GM12878 (cell line): ENCODE results near the gene IFNA21. TPM values are rescaled to one million over a fixed set of nuclear protein-coding genes. Genes with fewer than 3 reads are reported as not detected.
"Not testable (repeated sequence)": the region's sequence is repeated elsewhere in the genome, so short reads cannot be mapped to it uniquely, and the experiment has no call there.

ENCODE experiments used
- ATAC-seq: fragments of 200-7000 bp; cut with Tn5 transposase; 3 replicates; pipeline ENCODE4 v1.9.1; 2020; ENCODE audit warnings: mild to moderate bottlenecking, moderate library complexity
- Bru-seq: library from RNA; stranded (reverse); fragments of 400-500 nt; gene quantifications from one replicate; lab custom pipeline; 2021; lab: Mats Ljungman, UMichigan
- BruChase-seq, 2 experiments: library from RNA; stranded (reverse); fragments of 400-500 nt; gene quantifications; one replicate each; lab custom pipeline; 2021; lab: Mats Ljungman, UMichigan
- BruUV-seq: library from RNA; stranded (reverse); fragments of 400-500 nt; replicated peaks from 2 replicates; lab custom pipeline; 2021; lab: Mats Ljungman, UMichigan
- CTCF ChIA-PET: fragments of 300-600 bp; sonication (Branson Sonifier 250); formaldehyde crosslinking; extraction: SDS; loops from one replicate; lab custom pipeline; 2021; ENCODE audit warnings: inconsistent platforms; lab: Yijun Ruan, JAX
- POLR2A ChIA-PET: fragments of 350-600 bp; formaldehyde crosslinking; extraction: SDS; loops from one replicate; lab custom pipeline; 2021; ENCODE audit warnings: inconsistent platforms; lab: Charles Lee
- RAD21 ChIA-PET: fragments of 300-600 bp; sonication (Branson Sonifier 250); formaldehyde crosslinking; loops from one replicate; lab custom pipeline; 2023; ENCODE audit warnings: antibody characterized with exemption; ENCODE audit not compliant: unreplicated experiment; lab: Charles Lee
- SMC1A ChIA-PET: fragments of 300-600 bp; sonication (Branson Sonifier 250); formaldehyde crosslinking; loops from one replicate; lab custom pipeline; 2023; ENCODE audit not compliant: unreplicated experiment, uncharacterized antibody; lab: Charles Lee
- DNase-seq: peaks from one replicate; pipeline ENCODE4 v3.0.0-alpha.2; 2011; ENCODE audit warnings: low read depth, low spot score
- FAIRE-seq: peaks from 3 replicates; lab custom pipeline; 2011; peaks lifted over from hg19 to GRCh38; lab: Jason Lieb, UNC
- H2AFZ ChIP-seq: 2 replicates; pipeline ENCODE4 v1.6.0; 2011; ENCODE audit warnings: low read depth, low read length, control low read depth; ENCODE audit not compliant: control insufficient read depth
- H3K27ac ChIP-seq: 2 replicates; pipeline ENCODE4 v1.5.1; 2011; ENCODE audit warnings: control low read depth; ENCODE audit not compliant: control insufficient read depth, insufficient read depth
- H3K27me3 ChIP-seq, 2 experiments: replicated peaks in 1 of 2; 2 replicates each; pipeline versions ENCODE4 v1.6.0 to v1.6.1; 2011; ENCODE audit warnings: low read length in 1 of 2; ENCODE audit not compliant: control insufficient read depth in 2 of 2, insufficient read depth in 2 of 2
- H3K36me3 ChIP-seq, 2 experiments: 2 replicates each; pipeline ENCODE4 v1.5.1; 2011; ENCODE audit warnings: low read length in 1 of 2; ENCODE audit not compliant: control insufficient read depth in 2 of 2, insufficient read depth in 2 of 2
- H3K4me1 ChIP-seq: 2 replicates; pipeline ENCODE4 v1.6.1; 2011; ENCODE audit warnings: mild to moderate bottlenecking, low read length, moderate library complexity, mixed read lengths; ENCODE audit not compliant: control insufficient read depth, insufficient read depth
- H3K4me2 ChIP-seq: 2 replicates; pipeline ENCODE4 v1.6.0; 2011; ENCODE audit warnings: control low read depth; ENCODE audit not compliant: control insufficient read depth, insufficient read depth
- H3K4me3 ChIP-seq: fragments of 200-600 bp; sonication (generic); 2 replicates; pipeline ENCODE4 v1.5.1; 2016
- H3K79me2 ChIP-seq: 2 replicates; pipeline ENCODE4 v1.6.0; 2011; ENCODE audit warnings: low read length; ENCODE audit not compliant: control insufficient read depth, insufficient read depth
- H3K9ac ChIP-seq: 2 replicates; pipeline ENCODE4 v1.8.0; 2011; ENCODE audit warnings: low read length, control low read depth, mixed read lengths; ENCODE audit not compliant: control insufficient read depth, insufficient read depth
- H3K9me3 ChIP-seq: replicated peaks from 3 replicates; pipeline ENCODE4 v1.5.1; 2011; ENCODE audit warnings: mild to moderate bottlenecking, low read length; ENCODE audit not compliant: control insufficient read depth, insufficient read depth
- H4K20me1 ChIP-seq: 2 replicates; pipeline ENCODE4 v1.6.0; 2011; ENCODE audit not compliant: control insufficient read depth, insufficient read depth
- WGBS: methylation state at CpG from one replicate; pipeline ENCODE4 v1.1.6; 2016; ENCODE audit warnings: low lambda C conversion rate; ENCODE audit not compliant: insufficient replicate concordance, insufficient coverage; ENCODE audit errors: missing lambda C conversion rate; 5-methylcytosine and 5-hydroxymethylcytosine counted together
- in situ Hi-C: fragments of 300-500 bp; cut with MboI; formaldehyde crosslinking; loops from 9 replicates; pipeline ENCODE4 v1.14.3; 2018; ENCODE audit warnings: mixed read lengths
- intact Hi-C: fragments of 100-400 bp; cut with micrococcal nuclease; formaldehyde crosslinking; loops from one replicate; pipeline ENCODE4 v1.14.2; 2022; ENCODE audit not compliant: unreplicated experiment
- long read RNA-seq, 2 experiments: library from polyadenylated mRNA; unstranded; transcript quantifications; one replicate each; pipeline ENCODE4 v2.0.0, GENCODE V29; 2019 to 2020
- polyA minus RNA-seq, 3 experiments: library from RNA; depleted of rRNA, polyadenylated mRNA; stranded (reverse); fragments of >200 nt; gene quantifications; 2 replicates each; pipeline ENCODE4 v1.2.3, GENCODE V29; 2011
- polyA plus RNA-seq, 11 experiments: library from polyadenylated mRNA; depleted of rRNA in 4 of 11; unstranded in 6 of 11; stranded (reverse) in 5 of 11; fragments of >200 nt; fragmentation: Nextera tagmentation in 4 of 11; fragmentation: Illumina TruSeq in 1 of 11; extraction: Ambion mirVana in 4 of 11; extraction: Trizol in 1 of 11; gene quantifications; 1 replicate in 1 of 11; 2 replicates in 10 of 11; pipeline versions ENCODE4 v1.2.1 to v1.2.3, GENCODE V29; 2011 to 2016; ENCODE audit warnings: inconsistent platforms in 2 of 11, missing spikeins in 2 of 11, low read depth in 1 of 11
- total RNA-seq, 4 experiments: library from RNA; depleted of rRNA in 3 of 4; stranded (reverse); fragments of >200 nt in 3 of 4; fragmentation: Illumina TruSeq in 1 of 4; extraction: Trizol in 1 of 4; gene quantifications; 2 replicates each; pipeline versions ENCODE4 v1.2.1 to v1.2.3, GENCODE V29; 2013 to 2021

IFNA21 gene
- not detected in 2 replicates for total RNA-seq (2013; cell fraction: nucleolus; rRNA removed)
- total RNA-seq (2014; rRNA removed) (not detected in 2 replicates), total RNA-seq (2014; rRNA removed; fragmentation: Illumina TruSeq; extraction: Trizol) (not detected in 2 replicates), total RNA-seq (2021) (not detected in 2 replicates), polyA plus RNA-seq (2011; rRNA removed) (not detected in 2 replicates), polyA plus RNA-seq (2014; fragmentation: Illumina TruSeq; extraction: Trizol) (not detected in 2 replicates), polyA plus RNA-seq (2014; fragmentation: Nextera tagmentation; extraction: Ambion mirVana) (not detected), polyA plus RNA-seq (2014; rRNA removed) (not detected in 2 replicates), polyA plus RNA-seq (2016; fragmentation: Nextera tagmentation; extraction: Ambion mirVana) (not detected), polyA minus RNA-seq (2011; rRNA and poly(A)+ RNA removed) (not detected in 2 replicates), Bru-seq, nascent RNA (not detected), BruChase-seq, experiment 1, labeled RNA remaining after a 6-hour chase (not detected), BruChase-seq, experiment 2, labeled RNA remaining after a 2-hour chase (not detected)
- not detected for polyA plus RNA-seq (2011; ENCODE audit: low read depth)
- not detected in 2 replicates for polyA plus RNA-seq (2011; cell fraction: cytosol; rRNA removed)
- not detected in 2 replicates for polyA plus RNA-seq (2011; cell fraction: nucleus; rRNA removed)
- not detected in 2 replicates for polyA plus RNA-seq (2012)
- polyA minus RNA-seq (2011; cell fraction: cytosol; rRNA and poly(A)+ RNA removed), result not detected in 2 replicates
- polyA minus RNA-seq (2011; cell fraction: nucleus; rRNA and poly(A)+ RNA removed), result not detected in 2 replicates
- long read RNA-seq, experiment 1, result 0 reads
- long read RNA-seq, experiment 2, result 0 reads

DNA sequence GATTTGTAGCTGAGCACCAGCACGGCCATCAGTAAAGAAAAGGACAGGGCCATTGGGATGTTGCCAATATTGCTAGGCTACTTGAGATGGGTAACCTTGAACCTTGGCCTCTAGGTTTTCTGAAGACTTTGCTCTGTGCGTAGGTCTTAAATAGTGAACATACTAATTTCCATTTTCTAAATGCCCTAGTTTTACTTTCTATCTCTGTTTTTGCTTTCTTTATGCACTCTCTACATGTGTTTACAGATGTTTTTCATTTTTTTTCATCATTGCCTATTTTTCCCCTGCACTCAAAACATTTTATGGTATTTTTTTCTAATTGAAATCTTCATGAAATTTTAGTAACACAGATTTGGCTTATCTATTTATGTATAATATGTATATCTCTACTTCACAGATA lies at the start of gene IFNA21:
Gene IFNA21, minus strand, starts transcription at position 101 of the 400 bp plus-strand sequence. Its CDS starts 48 bp downstream, at position 53.
- H3K36me3 ChIP-seq, H3K9me3 ChIP-seq, ATAC-seq, H3K27ac ChIP-seq, H3K4me3 ChIP-seq, BruUV-seq, in situ Hi-C loops, H3K4me2 ChIP-seq, POLR2A ChIA-PET, H3K79me2 ChIP-seq, H2AFZ ChIP-seq, intact Hi-C loops, H3K4me1 ChIP-seq, H3K9ac ChIP-seq, DNase-seq, H3K27me3 ChIP-seq, FAIRE-seq, H4K20me1 ChIP-seq: not testable (repeated sequence)
- CTCF ChIA-PET, result interaction anchor here (1.1 to 1.4 kb wide), 2 partner anchors 15 to 17 kb away, joined by 3 read pairs; no protein-coding TSS in a partner anchor
- WGBS, result 90% methylated on average over 2 of the region's 2 CpGs
- RAD21 ChIA-PET, result interaction anchor here (0.8 kb wide), 1 partner anchor 16 kb away, joined by 3 read pairs; no protein-coding TSS in a partner anchor
- SMC1A ChIA-PET, result interaction anchor here (1.3 kb wide), 1 partner anchor 16 kb away, joined by 4 read pairs; no protein-coding TSS in a partner anchor
